ENCODE data around the gene NTN5.

- TF ChIP-seq CTCF (IDR thresholded peaks at IDR 0.05 in 4 of 5, conservative IDR thresholded peaks at IDR 0.05 in 1 of 5) (no peak), POLR2A (IDR thresholded peaks at IDR 0.05) (no peak)
These were observed 44.9 kb downstream of the NTN5 start for GRCh38 chr19:48627865-48628314.
